PC-9 (cell line): ENCODE results near the gene HIKESHI. TPM values are rescaled to one million over a fixed set of nuclear protein-coding genes. Genes with fewer than 3 reads are reported as not detected.
"Not testable (repeated sequence)": the region's sequence is repeated elsewhere in the genome, so short reads cannot be mapped to it uniquely, and the experiment has no call there.

Experiments used
- BruUV-seq: library from RNA; stranded (reverse); fragments of 400-500 nt; replicated peaks from 2 replicates; lab custom pipeline; 2021; lab: Mats Ljungman, UMichigan
- CTCF ChIA-PET: fragments of 300-600 bp; sonication (Branson Sonifier 250); formaldehyde crosslinking; loops from one replicate; lab custom pipeline; 2022; ENCODE audit warnings: antibody characterized with exemption; lab: Charles Lee
- POLR2A ChIA-PET: fragments of 300-600 bp; sonication (Branson Sonifier 250); formaldehyde crosslinking; loops from one replicate; lab custom pipeline; 2022; ENCODE audit warnings: antibody characterized with exemption; ENCODE audit not compliant: unreplicated experiment; lab: Charles Lee
- DNase-seq, 2 experiments: peaks; one replicate each; pipeline versions ENCODE4 v3.0.0 to v3.0.0-alpha.2; 2015 to 2022; ENCODE audit warnings: mixed read lengths in 1 of 2
- H2AFZ ChIP-seq: fragments of 200-600 bp; sonication (generic); 2 replicates; pipeline ENCODE4 v1.8.1; 2017; ENCODE audit warnings: antibody characterized with exemption
- H3F3A ChIP-seq: fragments of 200-600 bp; sonication (generic); 2 replicates; pipeline ENCODE4 v1.8.1; 2017; ENCODE audit warnings: antibody characterized with exemption, mild to moderate bottlenecking, low read depth; ENCODE audit not compliant: insufficient read depth
- H3K27ac ChIP-seq: fragments of 200-600 bp; sonication (generic); 2 replicates; pipeline ENCODE4 v1.6.1; 2016; ENCODE audit warnings: mixed run types
- H3K27me3 ChIP-seq: fragments of 200-600 bp; sonication (generic); 2 replicates; pipeline ENCODE4 v1.6.1; 2016; ENCODE audit warnings: low read depth, mixed run types; ENCODE audit not compliant: insufficient read depth
- H3K36me3 ChIP-seq: fragments of 200-600 bp; sonication (generic); 2 replicates; pipeline ENCODE4 v1.6.1; 2016; ENCODE audit warnings: low read depth, mixed run types
- H3K4me1 ChIP-seq: fragments of 200-600 bp; sonication (generic); replicated peaks from 2 replicates; pipeline ENCODE4 v1.6.1; 2016; ENCODE audit warnings: mixed run types; ENCODE audit not compliant: insufficient read depth
- H3K4me2 ChIP-seq: fragments of 200-600 bp; sonication (generic); 2 replicates; pipeline ENCODE4 v1.6.1; 2017; ENCODE audit warnings: mixed run types
- H3K4me3 ChIP-seq: fragments of 200-600 bp; sonication (generic); 2 replicates; pipeline ENCODE4 v1.6.1; 2016; ENCODE audit warnings: mixed run types
- H3K79me2 ChIP-seq: fragments of 200-600 bp; sonication (generic); 2 replicates; pipeline ENCODE4 v1.6.1; 2017; ENCODE audit warnings: low read depth, mixed run types
- H3K9me2 ChIP-seq: fragments of 200-600 bp; sonication (generic); 2 replicates; pipeline ENCODE4 v1.8.1; 2017; ENCODE audit warnings: mild to moderate bottlenecking; ENCODE audit not compliant: insufficient read depth
- H3K9me3 ChIP-seq: fragments of 200-600 bp; sonication (generic); 2 replicates; pipeline ENCODE4 v1.8.1; 2016; ENCODE audit warnings: low read depth; ENCODE audit not compliant: insufficient read depth
- H4K20me1 ChIP-seq: fragments of 200-600 bp; sonication (generic); 2 replicates; pipeline ENCODE4 v1.8.1; 2017; ENCODE audit not compliant: insufficient read depth
- EZH2 ChIP-seq: fragments of 200-600 bp; sonication (generic); IDR thresholded peaks from 2 replicates; pipeline ENCODE4 v1.8.0; 2017; ENCODE audit warnings: antibody characterized with exemption, low read depth
- intact Hi-C: fragments of 100-400 bp; cut with micrococcal nuclease; formaldehyde crosslinking; loops from one replicate; pipeline ENCODE4 v1.10.0; 2022; ENCODE audit not compliant: unreplicated experiment
- total RNA-seq: library from RNA; stranded (reverse); gene quantifications from 2 replicates; pipeline ENCODE4 v1.2.3, GENCODE V29; 2021
- TF ChIP-seq, protein P1 (sequence below): fragments of 200-600 bp; sonication (generic); conservative IDR thresholded peaks from 2 replicates; pipeline ENCODE4 v1.6.1; 2017; ENCODE audit warnings: mixed run types, antibody characterized with exemption, mild to moderate bottlenecking, moderate library complexity

HIKESHI gene
- total RNA-seq, 1 experiment from 2014 or later: 42.0 TPM

DNA sequence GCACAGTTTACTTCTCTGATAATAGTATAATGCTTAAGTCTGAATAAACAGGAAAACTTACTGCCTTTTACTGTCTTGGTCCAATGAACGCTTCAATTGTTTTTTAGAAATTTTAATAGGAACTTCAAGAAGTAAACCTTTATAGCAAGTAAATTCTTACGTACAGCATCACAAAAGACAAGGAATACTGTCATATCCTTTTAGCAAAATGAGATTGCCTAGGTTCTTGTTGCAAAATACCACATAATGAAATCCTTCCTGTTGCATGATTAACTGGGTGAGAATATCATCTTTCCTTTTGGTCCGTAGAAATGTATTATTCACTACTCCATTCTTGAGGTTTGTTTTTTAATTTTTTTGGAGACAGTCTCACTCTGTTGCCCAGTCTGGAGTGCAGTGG is 22.3 kb upstream of the HIKESHI start:
- POLR2A ChIA-PET: no interaction called here

DNA sequence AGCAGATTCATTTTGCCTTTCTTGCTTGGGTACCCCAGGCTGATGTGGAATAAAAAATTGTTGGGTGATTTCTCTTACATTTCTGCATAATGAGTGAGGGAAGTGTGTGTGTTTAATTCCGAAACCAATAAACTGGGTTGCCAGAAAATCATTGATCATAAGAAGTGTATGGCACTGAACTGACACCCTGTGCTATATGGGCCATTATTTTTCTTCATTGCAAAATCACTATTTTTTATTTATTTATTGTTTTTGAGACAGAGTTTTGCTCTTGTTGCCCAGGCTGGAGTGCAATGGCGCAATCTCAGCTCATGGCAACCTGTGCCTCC is 14.6 kb upstream of the HIKESHI start:
- no peaks in the 10 kb centered on the region for H3K9me2 ChIP-seq
- H4K20me1 ChIP-seq: no peaks in the 10 kb centered on the region
- H3K27me3 ChIP-seq: no peaks in the 10 kb centered on the region
- H3K4me2 ChIP-seq: no peak overlapping the region
- H3K4me3 ChIP-seq: no peak overlapping the region
- H2AFZ ChIP-seq: no peak overlapping the region
- no peak for TF ChIP-seq EZH2
- TF ChIP-seq, protein P1, sequence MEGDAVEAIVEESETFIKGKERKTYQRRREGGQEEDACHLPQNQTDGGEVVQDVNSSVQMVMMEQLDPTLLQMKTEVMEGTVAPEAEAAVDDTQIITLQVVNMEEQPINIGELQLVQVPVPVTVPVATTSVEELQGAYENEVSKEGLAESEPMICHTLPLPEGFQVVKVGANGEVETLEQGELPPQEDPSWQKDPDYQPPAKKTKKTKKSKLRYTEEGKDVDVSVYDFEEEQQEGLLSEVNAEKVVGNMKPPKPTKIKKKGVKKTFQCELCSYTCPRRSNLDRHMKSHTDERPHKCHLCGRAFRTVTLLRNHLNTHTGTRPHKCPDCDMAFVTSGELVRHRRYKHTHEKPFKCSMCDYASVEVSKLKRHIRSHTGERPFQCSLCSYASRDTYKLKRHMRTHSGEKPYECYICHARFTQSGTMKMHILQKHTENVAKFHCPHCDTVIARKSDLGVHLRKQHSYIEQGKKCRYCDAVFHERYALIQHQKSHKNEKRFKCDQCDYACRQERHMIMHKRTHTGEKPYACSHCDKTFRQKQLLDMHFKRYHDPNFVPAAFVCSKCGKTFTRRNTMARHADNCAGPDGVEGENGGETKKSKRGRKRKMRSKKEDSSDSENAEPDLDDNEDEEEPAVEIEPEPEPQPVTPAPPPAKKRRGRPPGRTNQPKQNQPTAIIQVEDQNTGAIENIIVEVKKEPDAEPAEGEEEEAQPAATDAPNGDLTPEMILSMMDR: no peak
- H3K27ac ChIP-seq: no peak overlapping the region
- CTCF ChIA-PET: no interaction called here
- intact Hi-C loops: loop anchor here (10.0 kb wide), 1 partner anchor 243 kb away; no protein-coding TSS in a partner anchor
- H3K4me1 ChIP-seq: no peaks in the 10 kb centered on the region
- peaks cover 19% of the 10 kb centered on the region; the same call in 1 of the 2 replicates for H3F3A ChIP-seq
- BruUV-seq: no TSS peak
- POLR2A ChIA-PET: interaction anchor here (0.6 to 0.7 kb wide), 2 partner anchors 48 to 230 kb away, joined by 4 to 5 read pairs; no protein-coding TSS in a partner anchor
- no peaks in the 10 kb centered on the region for H3K79me2 ChIP-seq
- H3K36me3 ChIP-seq: no peaks in the 10 kb centered on the region; the same call in 1 of the 2 replicates
- no peaks in the 10 kb centered on the region for H3K9me3 ChIP-seq
- DNase-seq: no peak

More for the DNA sequence above, 22.3 kb upstream of the HIKESHI start:
- H3K36me3 ChIP-seq: peaks cover 43% of the 10 kb centered on the region
- no peak for TF ChIP-seq EZH2
- TF ChIP-seq, protein P1: no peak
- no peak overlapping the region for H3K27ac ChIP-seq
- H3K79me2 ChIP-seq: peaks cover 18% of the 10 kb centered on the region
- BruUV-seq: no TSS peak
- 0 out of 2 replicates have a peak, but pooled peaks cover 14% of the 10 kb centered on the region for H3F3A ChIP-seq
- CTCF ChIA-PET: no interaction called here
- H3K27me3 ChIP-seq: no peaks in the 10 kb centered on the region
- H2AFZ ChIP-seq: no peak overlapping the region
- no peak overlapping the region for H3K4me2 ChIP-seq
- no peak overlapping the region for H3K4me3 ChIP-seq
- no peaks in the 10 kb centered on the region for H3K9me3 ChIP-seq
- H3K4me1 ChIP-seq: no peaks in the 10 kb centered on the region
- no peaks in the 10 kb centered on the region for H3K9me2 ChIP-seq
- intact Hi-C loops: loop anchor here (10.0 kb wide), 1 partner anchor 235 kb away; no protein-coding TSS in a partner anchor
- 0 out of 2 replicates have a peak, but pooled peaks cover 10% of the 10 kb centered on the region for H4K20me1 ChIP-seq
- no peak for DNase-seq

DNA sequence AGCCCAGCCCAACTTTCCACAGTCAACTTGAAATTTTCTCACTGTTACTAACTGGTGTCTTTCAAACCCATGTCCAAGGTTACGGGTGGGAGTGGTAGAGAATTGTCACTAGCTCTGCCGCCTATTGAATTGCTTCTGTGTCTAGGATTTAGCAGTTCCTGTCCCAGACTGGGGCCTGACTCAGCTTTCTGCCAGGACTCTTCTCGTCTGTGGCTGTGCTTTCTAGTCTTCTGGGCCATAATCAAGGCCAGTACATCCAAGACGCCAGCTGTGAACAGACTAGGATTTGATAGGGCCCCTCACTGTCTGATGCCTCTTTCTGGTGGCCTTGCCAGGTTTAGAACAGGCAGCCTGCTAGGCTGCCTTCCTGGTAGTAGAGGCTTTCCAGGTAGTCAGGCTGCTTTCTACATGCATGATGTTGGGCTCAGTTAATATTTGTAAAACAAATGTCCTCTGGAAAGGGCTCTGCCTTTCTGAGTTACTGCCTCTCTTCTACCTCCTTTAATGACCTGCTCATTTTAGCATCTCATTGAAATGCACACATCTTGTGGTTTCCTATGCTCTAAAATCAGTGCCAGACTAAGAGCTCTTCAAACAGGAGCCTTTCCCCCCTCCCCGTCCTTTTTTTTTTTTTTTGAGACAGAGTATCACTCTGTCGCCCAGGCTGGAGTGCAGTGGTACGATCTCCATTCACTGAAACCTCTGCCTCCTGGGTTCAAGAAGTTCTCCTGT is 13.1 kb upstream of the HIKESHI start:
- CTCF ChIA-PET: no interaction called here
- POLR2A ChIA-PET: interaction anchor here (0.6 kb wide), 2 partner anchors 19 to 290 kb away, joined by 5 to 6 read pairs; no protein-coding TSS in a partner anchor

DNA sequence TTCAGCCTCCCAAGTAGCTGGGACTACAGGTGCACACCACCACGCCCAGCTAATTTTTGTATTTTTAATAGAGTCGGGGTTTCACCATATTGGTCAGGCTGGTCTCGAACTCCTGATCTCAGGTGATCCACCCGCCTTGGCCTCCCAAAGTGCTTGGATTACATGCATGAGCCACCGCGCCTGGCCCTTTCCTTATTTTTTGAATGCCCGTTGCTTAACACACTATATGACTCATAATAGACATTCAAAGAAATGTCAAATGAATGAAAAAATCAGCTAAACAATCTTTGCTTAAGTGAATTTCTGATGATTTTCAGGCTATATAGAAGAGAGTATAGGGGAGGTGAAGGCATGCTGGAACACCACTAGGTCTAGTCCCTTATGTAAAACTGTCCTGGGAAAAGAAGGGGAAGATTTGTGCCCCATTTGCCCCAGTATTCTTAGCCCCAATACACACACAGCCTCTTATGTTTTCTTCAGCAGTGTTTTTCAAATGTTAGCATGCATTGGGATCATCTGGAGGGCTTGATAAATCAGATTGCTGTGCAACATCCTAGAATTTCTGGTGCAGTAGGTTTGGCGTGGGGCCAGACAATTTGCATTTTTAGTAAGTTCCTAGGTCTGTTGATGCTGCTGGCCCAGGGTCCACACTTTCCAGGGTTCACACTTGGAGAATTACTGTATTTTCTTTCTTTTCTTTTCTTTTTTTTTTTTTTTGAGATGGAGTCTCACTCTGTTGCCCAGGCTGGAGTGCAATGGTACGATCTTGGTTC is 12.3 kb upstream of the HIKESHI start:
- H3K9me3 ChIP-seq, H3K4me1 ChIP-seq, H3F3A ChIP-seq, H2AFZ ChIP-seq, H3K79me2 ChIP-seq, H3K9me2 ChIP-seq, H3K27ac ChIP-seq, DNase-seq, POLR2A ChIA-PET, H3K27me3 ChIP-seq, H3K4me3 ChIP-seq, H4K20me1 ChIP-seq, H3K4me2 ChIP-seq, BruUV-seq, H3K36me3 ChIP-seq: not testable (repeated sequence)
- intact Hi-C loops: loop anchor here (5.0 to 10.0 kb wide), 2 partner anchors 245 to 692 kb away; no protein-coding TSS in a partner anchor
- CTCF ChIA-PET: interaction anchor here (0.7 kb wide), 2 partner anchors 434 to 626 kb away, joined by 7 to 9 read pairs; partner anchors contain the start of gene CCDC83

More for the DNA sequence above, 13.1 kb upstream of the HIKESHI start:
- TF ChIP-seq, protein P1: no peak
- TF ChIP-seq EZH2: no peak
- Histone ChIP-seq H2AFZ (no peak overlapping the region), H3K4me2 (no peak overlapping the region), H3F3A (peaks cover 5% of the 10 kb centered on the region; the same call in 1 of the 2 replicates), H4K20me1 (no peaks in the 10 kb centered on the region), H3K9me2 (no peaks in the 10 kb centered on the region), H3K9me3 (no peaks in the 10 kb centered on the region), H3K36me3 (no peaks in the 10 kb centered on the region), H3K4me3 (no peak overlapping the region), H3K27ac (no peak overlapping the region), H3K27me3 (no peaks in the 10 kb centered on the region), H3K79me2 (no peaks in the 10 kb centered on the region), H3K4me1 (no peaks in the 10 kb centered on the region)
- BruUV-seq: no TSS peak
- intact Hi-C loops: loop anchor here (10.0 kb wide), 1 partner anchor 244 kb away; no protein-coding TSS in a partner anchor
- no peak for DNase-seq
